Endothelial cell of umbilical vein (primary cell): ENCODE data around the gene CHSY1. TPM values are rescaled to one million over a fixed set of nuclear protein-coding genes. Genes with fewer than 3 reads are reported as not detected.

Source experiments
- BruUV-seq: library from RNA; stranded (reverse); fragments of 400-500 nt; replicated peaks from 2 replicates; lab custom pipeline; 2021; lab: Mats Ljungman, UMichigan
- CTCF ChIA-PET: fragments of 300-600, 350-600 bp; sonication (Branson Sonifier 250); formaldehyde crosslinking; loops from one replicate; lab custom pipeline; 2021; ENCODE audit warnings: antibody characterized with exemption, inconsistent platforms; lab: Charles Lee
- POLR2A ChIA-PET: fragments of 300-600, 350-600 bp; sonication (Branson Sonifier 250); formaldehyde crosslinking; loops from one replicate; lab custom pipeline; 2021; ENCODE audit warnings: antibody characterized with exemption, inconsistent platforms; lab: Charles Lee
- DNase-seq: peaks from one replicate; pipeline ENCODE4 v3.0.0-alpha.2; 2011; ENCODE audit warnings: low read depth, low spot score
- FAIRE-seq: peaks from 2 replicates; lab custom pipeline; 2011; peaks lifted over from hg19 to GRCh38; lab: Jason Lieb, UNC
- H2AFZ ChIP-seq: 2 replicates; pipeline ENCODE4 v1.6.0; 2012; ENCODE audit warnings: low read depth, low read length, control low read depth, inconsistent platforms
- H3K27ac ChIP-seq: 2 replicates; pipeline ENCODE4 v1.5.1; 2011; ENCODE audit warnings: low read depth, mild to moderate bottlenecking, control low read depth, low read length, moderate library complexity; ENCODE audit not compliant: insufficient read depth
- H3K27me3 ChIP-seq, 2 experiments: 2 replicates each; pipeline versions ENCODE4 v1.6.0 to v1.6.1; 2011; ENCODE audit warnings: low read length in 2 of 2, mixed read lengths in 1 of 2; ENCODE audit not compliant: control insufficient read depth in 2 of 2, insufficient read depth in 2 of 2
- H3K36me3 ChIP-seq, 2 experiments: 2 replicates in 1 of 2; 3 replicates in 1 of 2; pipeline ENCODE4 v1.5.1; 2011; ENCODE audit warnings: low read length in 2 of 2, mild to moderate bottlenecking in 1 of 2, moderate library complexity in 1 of 2; ENCODE audit not compliant: control insufficient read depth in 2 of 2, insufficient read depth in 2 of 2; ENCODE audit errors: extremely low read depth in 1 of 2
- H3K4me1 ChIP-seq: 3 replicates; pipeline ENCODE4 v1.5.1; 2011; ENCODE audit warnings: mild to moderate bottlenecking, low read length; ENCODE audit not compliant: control insufficient read depth, insufficient read depth; ENCODE audit errors: extremely low read depth
- H3K4me2 ChIP-seq: 2 replicates; pipeline ENCODE4 v1.6.1; 2011; ENCODE audit warnings: low read length, control low read depth, mixed read lengths; ENCODE audit not compliant: insufficient read depth
- H3K4me3 ChIP-seq, 3 experiments: fragments of 200-600 bp in 1 of 3; sonication (generic), shearing (Covaris generic) in 1 of 3; replicated peaks in 1 of 3; 2 replicates each; pipeline ENCODE4 v1.5.1; 2011 to 2016; ENCODE audit warnings: control low read depth in 3 of 3, low read length in 3 of 3, mild to moderate bottlenecking in 2 of 3, inconsistent platforms in 1 of 3, low read depth in 1 of 3, moderate library complexity in 1 of 3; ENCODE audit not compliant: insufficient read depth in 1 of 3
- H3K79me2 ChIP-seq: 2 replicates; pipeline ENCODE4 v1.6.0; 2012; ENCODE audit warnings: low read length, inconsistent platforms; ENCODE audit not compliant: control insufficient read depth, insufficient read depth
- H3K9ac ChIP-seq: replicated peaks from 2 replicates; pipeline ENCODE3; 2011; ENCODE audit warnings: low read length, control low read depth; ENCODE audit not compliant: insufficient read depth; ENCODE audit errors: extremely low read depth
- H3K9me1 ChIP-seq: replicated peaks from 3 replicates; pipeline ENCODE4 v1.6.0; 2011; ENCODE audit warnings: mild to moderate bottlenecking, low read length; ENCODE audit not compliant: control insufficient read depth, insufficient read depth; ENCODE audit errors: extremely low read depth
- H3K9me3 ChIP-seq: replicated peaks from 2 replicates; pipeline ENCODE4 v1.5.1; 2012; ENCODE audit warnings: low read length, inconsistent platforms; ENCODE audit not compliant: control insufficient read depth, insufficient read depth
- H4K20me1 ChIP-seq: replicated peaks from 2 replicates; pipeline ENCODE3; 2011; ENCODE audit warnings: mild to moderate bottlenecking, low read length; ENCODE audit not compliant: control insufficient read depth, insufficient read depth; ENCODE audit errors: extremely low read depth
- EZH2 ChIP-seq: IDR thresholded peaks from 2 replicates; pipeline ENCODE4 v1.6.1; 2012; ENCODE audit warnings: borderline replicate concordance, low read depth, mild to moderate bottlenecking, moderate library complexity, low read length, inconsistent platforms; ENCODE audit not compliant: severe bottlenecking
- FOS ChIP-seq: IDR thresholded peaks from 2 replicates; pipeline ENCODE4 v1.6.1; 2011; ENCODE audit warnings: mild to moderate bottlenecking, low read length, moderate library complexity, borderline replicate concordance; ENCODE audit not compliant: insufficient read depth
- GATA2 ChIP-seq: IDR thresholded peaks from 2 replicates; pipeline ENCODE4 v1.7.0; 2011; ENCODE audit warnings: low read depth, mild to moderate bottlenecking, moderate library complexity, mixed read lengths, low read length; ENCODE audit not compliant: insufficient read length, insufficient read depth
- JUN ChIP-seq: IDR thresholded peaks from 2 replicates; pipeline ENCODE4 v1.6.1; 2011; ENCODE audit warnings: borderline replicate concordance, low read depth; ENCODE audit not compliant: insufficient read length, insufficient read depth
- MYC ChIP-seq: IDR thresholded peaks from one replicate; pipeline ENCODE4 v1.6.1; 2011; ENCODE audit warnings: mild to moderate bottlenecking, low read depth, low read length
- POLR2A ChIP-seq: IDR thresholded peaks from 2 replicates; pipeline ENCODE4 v1.6.1; 2012; ENCODE audit warnings: low read depth, mild to moderate bottlenecking, control low read depth, low read length
- POLR2AphosphoS5 ChIP-seq: IDR thresholded peaks from 2 replicates; pipeline ENCODE4 v1.6.1; 2012; ENCODE audit warnings: low read depth, mild to moderate bottlenecking, control low read depth, low read length, moderate library complexity; ENCODE audit not compliant: insufficient read depth
- dilution Hi-C: fragments of 300-500 bp; cut with MboI; formaldehyde crosslinking; loops from one replicate; pipeline ENCODE4 v1.15.0; 2019; ENCODE audit warnings: low sequenced_read_pairs; ENCODE audit not compliant: extremely low pct_ligation_motif_present
- intact Hi-C: fragments of 100-400 bp; cut with micrococcal nuclease; formaldehyde crosslinking; loops from one replicate; pipeline ENCODE4 v1.10.0; 2022
- polyA plus RNA-seq, 4 experiments: library from polyadenylated mRNA; depleted of rRNA in 3 of 4; stranded (reverse) in 3 of 4; unstranded in 1 of 4; fragments of >200 nt; gene quantifications; 2 replicates each; pipeline versions ENCODE4 v1.2.1 to v1.2.3, GENCODE V29; 2011 to 2012; ENCODE audit warnings: missing spikeins in 1 of 4
- total RNA-seq: library from RNA; stranded (reverse); gene quantifications from 2 replicates; pipeline ENCODE4 v1.2.3, GENCODE V29; 2021
- TF ChIP-seq, protein P1 (sequence below): IDR thresholded peaks from 2 replicates; pipeline ENCODE4 v1.6.1; 2011; ENCODE audit not compliant: insufficient read depth, insufficient read length
- TF ChIP-seq, protein P2 (sequence below), 2 donors: IDR thresholded peaks; 1 replicate in 1 of 2; 2 replicates in 1 of 2; pipeline ENCODE4 v1.5.1; 2011; ENCODE audit warnings: low read length in 2 of 2, mild to moderate bottlenecking in 2 of 2, moderate library complexity in 2 of 2, control low read depth in 1 of 2, inconsistent platforms in 1 of 2, low read depth in 1 of 2; ENCODE audit not compliant: insufficient read depth in 1 of 2; ENCODE audit errors: extremely low read depth in 1 of 2

Gene CHSY1
- total and polyA plus RNA-seq, 2 donors (not counting 3 experiments of a cell fraction or from before 2014, with no cell fraction given), result 23.7 to 50.8 TPM

DNA sequence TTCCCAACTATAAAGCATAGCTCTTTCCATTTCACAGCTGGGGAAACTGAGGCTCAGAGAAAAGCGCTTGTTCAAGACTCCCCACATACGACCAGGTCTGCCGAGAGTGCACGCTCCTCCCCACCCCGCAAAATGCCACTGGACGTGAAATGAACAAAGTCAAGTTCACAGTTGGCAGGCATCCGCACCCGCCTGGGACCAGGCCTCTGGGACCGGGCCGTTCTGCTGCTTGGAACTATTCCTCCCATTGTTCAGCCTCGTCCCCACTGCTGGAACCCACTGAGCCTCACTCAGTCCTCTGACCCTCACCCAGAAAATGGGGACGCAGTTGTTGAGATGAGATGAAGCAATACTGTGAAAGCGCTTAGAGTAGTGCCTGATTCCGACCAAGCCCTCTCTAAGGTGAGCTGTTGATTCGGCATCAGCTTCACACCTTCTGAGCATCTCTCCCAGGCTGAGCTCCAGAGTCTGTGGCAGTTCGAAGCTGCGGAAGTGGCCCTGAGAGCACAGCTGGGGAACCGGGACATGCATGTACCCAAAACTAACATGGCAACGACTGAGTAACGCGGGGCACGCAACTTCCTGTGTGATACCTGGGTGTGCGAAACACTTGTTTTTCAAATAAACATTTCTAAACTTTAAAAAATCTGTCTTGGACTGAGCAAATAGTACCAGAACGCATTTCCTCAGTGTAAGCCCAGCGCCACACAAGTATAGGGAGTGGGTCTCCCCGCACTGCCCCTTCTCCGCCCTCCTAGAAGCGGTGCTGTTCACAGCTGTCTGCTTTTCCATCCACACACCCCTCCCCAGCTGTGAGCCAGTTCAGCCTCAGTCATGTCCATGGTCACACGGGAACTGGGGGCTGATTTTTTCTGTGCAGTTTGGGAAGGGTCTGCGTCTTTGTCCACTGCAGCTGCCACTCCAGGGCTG lies 93.4 kb downstream of the CHSY1 start:
- Histone ChIP-seq H3K27me3 (no peaks in the 10 kb centered on the region), H3K36me3 (no peaks in the 10 kb centered on the region), H3K9me1 (no peaks in the 10 kb centered on the region), H3K9me3 (no peaks in the 10 kb centered on the region), H2AFZ (no peak overlapping the region), H4K20me1 (no peaks in the 10 kb centered on the region), H3K9ac (no peak overlapping the region), H3K4me2 (no peak overlapping the region), H3K79me2 (no peaks in the 10 kb centered on the region), H3K4me1 (no peaks in the 10 kb centered on the region), H3K4me3 (no peak overlapping the region), H3K27ac (no peak overlapping the region)
- intact Hi-C loops (no loop called here), dilution Hi-C loops (no loop called here)
- BruUV-seq, result no TSS peak
- DNase-seq, result no peak
- TF ChIP-seq FOS (no peak), EZH2 (no peak), POLR2AphosphoS5 (no peak), GATA2 (no peak), MYC (no peak), JUN (no peak), POLR2A (no peak)
- TF ChIP-seq, protein P1, sequence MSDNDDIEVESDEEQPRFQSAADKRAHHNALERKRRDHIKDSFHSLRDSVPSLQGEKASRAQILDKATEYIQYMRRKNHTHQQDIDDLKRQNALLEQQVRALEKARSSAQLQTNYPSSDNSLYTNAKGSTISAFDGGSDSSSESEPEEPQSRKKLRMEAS, result no peak
- TF ChIP-seq, protein P2, sequence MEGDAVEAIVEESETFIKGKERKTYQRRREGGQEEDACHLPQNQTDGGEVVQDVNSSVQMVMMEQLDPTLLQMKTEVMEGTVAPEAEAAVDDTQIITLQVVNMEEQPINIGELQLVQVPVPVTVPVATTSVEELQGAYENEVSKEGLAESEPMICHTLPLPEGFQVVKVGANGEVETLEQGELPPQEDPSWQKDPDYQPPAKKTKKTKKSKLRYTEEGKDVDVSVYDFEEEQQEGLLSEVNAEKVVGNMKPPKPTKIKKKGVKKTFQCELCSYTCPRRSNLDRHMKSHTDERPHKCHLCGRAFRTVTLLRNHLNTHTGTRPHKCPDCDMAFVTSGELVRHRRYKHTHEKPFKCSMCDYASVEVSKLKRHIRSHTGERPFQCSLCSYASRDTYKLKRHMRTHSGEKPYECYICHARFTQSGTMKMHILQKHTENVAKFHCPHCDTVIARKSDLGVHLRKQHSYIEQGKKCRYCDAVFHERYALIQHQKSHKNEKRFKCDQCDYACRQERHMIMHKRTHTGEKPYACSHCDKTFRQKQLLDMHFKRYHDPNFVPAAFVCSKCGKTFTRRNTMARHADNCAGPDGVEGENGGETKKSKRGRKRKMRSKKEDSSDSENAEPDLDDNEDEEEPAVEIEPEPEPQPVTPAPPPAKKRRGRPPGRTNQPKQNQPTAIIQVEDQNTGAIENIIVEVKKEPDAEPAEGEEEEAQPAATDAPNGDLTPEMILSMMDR (IDR thresholded peaks at IDR 0.05; ENCODE audit: extremely low read depth in 1 of 2, insufficient read depth in 1 of 2, low read depth in 1 of 2, low read length in 2 of 2), result no peak
- FAIRE-seq, result no peak
- CTCF ChIA-PET, result interaction anchor here (1.3 kb wide), 1 partner anchor 8 kb away, joined by 3 read pairs; no protein-coding TSS in a partner anchor
- POLR2A ChIA-PET, result no interaction called here
